NCI-H526 treated with DMSO at 0.1 percent for 48 hours (cell line): ENCODE data around the gene CMA1.

Source experiments
- DNase-seq: peaks from one replicate; lab custom pipeline; 2025; lab: John Stamatoyannopoulos, UW

The CMA1 gene

DNA sequence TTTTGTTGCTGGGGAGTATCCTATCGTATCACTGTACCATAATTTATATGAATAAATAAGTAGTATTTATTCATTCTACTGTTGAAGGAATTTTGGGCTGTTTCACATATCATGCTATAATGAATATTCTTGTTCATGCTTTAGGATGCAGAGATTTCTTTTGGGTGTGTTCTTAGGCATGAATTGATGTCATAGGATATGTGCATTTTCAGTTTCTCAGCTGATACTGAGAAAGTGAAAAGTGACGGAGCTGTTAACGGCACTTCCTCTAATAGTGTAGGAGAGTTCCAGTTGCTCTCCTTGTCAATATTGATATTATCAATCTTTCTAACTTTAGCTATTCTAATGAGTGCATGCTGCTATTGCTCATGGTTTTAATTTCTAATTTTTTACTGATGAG lies 42.3 kb downstream of the CMA1 start:
- no peak for DNase-seq

DNA sequence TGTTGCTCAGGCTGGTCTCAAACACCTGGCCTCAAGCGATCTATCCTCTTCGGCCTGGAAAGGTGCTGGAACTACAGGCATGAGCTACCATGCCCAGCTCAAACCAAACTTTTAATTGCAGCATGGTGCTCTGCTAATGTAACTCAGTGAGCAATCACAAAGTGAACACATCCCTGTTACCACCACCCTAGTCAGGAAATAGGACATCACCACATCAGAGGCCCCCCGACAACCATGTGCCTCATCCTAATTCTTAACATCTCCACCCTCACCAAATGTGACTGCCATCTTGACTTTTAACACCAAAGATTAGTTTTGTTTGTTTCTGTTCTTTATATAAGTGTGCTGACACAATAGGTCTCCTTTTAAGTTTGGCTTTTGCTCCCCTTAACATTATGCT lies 42.7 kb downstream of the CMA1 start:
- DNase-seq: no peak

DNA sequence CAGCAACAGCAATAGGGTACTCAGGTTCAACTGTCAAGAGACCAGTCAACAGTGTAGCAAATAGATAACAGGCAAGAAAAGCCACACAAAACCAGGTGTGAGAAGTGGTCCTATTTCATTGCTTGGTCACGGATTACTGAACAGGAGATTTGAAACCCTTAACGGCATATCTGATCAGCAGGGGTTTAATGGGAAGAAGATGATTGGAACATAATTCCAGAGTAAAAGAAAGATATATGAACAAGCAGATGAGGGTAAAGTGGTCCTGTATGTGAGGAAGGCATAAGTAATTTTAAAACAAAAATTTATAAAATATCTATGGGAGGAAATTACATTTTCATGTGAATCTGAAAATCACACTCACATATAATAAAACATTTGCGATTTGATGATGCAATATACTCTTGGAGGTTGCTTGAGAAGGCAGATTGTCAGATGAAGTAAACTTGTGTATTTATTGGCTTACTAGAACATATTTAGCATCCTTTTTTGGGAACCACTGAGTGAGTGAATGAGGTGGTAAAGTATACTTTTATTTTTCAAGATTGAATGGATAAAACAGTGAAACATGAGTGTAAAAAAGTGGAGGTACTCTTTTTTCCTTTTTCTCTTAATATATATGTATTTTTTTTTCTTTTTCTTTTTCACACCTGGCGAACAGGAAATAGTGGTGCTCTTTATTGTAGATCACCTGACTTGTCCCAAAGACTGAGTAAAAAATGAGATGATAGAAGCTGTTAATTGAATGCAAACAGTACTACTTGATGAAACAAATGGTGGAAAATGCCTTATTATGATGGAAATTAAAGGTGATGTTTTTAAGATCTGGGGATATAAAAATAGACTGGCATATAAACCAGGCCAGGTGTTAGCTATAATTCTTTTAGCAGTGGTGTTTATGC lies 43.9 kb downstream of the CMA1 start:
- DNase-seq: no peak

DNA sequence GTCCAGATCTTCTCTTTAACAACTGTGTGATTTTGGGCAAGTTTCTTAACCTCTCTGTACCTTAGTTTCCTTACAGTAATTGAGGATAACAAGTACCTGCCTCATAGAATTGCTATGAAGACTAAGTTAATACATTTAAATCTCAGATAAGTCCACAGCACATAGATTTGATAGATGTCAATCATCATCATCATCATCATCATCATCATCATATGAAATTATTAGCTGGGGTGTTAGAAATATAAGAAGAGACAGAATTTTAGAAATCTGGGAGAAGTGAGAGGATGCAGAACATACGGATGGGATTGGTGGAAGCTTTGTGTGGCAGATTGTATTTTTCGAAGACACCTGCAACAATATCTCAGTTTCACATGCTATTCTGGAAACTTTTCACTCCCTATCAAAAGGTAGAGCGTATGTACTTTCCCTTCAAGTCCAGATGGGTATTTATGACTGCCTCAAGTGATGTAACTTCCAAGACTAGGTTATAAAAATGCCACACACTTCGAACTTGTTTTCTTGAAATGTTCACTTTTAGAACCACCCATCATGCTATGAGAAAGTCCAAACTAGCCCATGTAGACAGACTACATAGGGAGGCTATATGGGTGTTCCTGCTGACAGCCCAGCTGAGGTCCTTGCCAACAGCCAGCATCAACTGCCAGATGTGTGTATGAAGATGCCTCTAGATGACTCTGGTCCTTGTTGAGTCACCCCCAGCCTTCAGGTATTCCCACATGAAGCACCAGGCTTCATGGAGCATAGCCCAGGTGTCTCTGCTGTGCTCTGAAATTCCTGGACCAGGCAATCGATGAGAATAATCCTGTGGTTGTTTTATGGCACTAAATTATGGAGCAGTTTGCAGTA lies 44.8 kb downstream of the CMA1 start:
- DNase-seq: no peak

DNA sequence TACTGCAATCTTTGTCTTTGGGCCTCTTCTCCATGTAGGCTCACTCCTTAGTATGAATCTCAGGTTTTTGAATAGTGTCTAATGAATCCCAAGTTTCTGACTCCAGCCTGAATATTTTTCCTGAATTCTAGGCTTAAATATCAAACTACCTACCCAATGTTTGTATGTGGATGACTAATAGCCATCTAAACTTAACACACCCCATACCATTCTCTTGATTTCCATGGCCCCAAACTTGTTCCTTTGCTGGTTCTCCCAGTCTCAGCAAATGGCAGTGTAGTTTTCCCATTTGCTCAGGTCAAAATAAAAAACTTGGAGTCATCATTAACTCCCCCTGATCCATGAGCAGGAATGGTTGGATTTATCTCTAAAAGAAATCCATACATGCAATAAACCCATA lies 46.7 kb downstream of the CMA1 start:
- no peak for DNase-seq

DNA sequence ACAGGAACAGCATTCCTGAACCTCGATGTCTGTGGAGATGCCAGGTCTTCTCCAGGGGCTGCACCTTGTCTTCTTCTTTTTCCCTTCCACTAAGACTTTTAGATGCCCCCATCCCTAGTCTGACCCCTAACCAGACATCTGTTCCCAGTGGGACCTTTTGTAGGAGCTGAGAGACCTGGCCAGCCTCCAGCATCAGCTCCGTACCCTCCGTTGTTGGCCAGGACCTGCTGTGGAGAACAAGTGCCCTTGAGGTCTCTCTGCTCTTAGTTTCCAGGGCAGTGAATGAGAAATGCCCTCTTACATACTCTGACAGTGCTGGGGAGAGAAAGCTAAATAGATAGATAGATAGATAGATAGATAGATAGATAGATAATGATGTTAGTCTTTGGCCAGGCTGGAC lies 48.7 kb downstream of the CMA1 start:
- no peak for DNase-seq

DNA sequence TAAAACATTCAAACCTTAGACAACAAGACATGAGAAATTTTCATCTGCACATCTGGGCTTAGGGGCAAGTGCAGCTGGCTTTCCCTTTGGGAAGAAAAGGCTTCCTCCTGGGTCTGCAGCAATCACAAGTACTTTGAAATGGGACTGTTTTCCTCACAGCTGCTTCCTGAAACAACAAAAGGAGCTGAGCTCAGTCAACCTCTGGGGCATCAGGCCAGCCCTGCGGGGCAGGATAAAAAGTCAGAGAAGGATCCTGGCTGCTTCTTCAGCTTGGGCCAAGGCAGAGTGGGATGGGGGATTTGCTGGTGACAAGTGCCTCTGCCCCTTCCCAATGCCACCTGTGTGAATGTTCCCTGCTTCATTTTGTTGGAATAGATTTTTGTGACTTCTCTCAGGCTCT lies 49.3 kb downstream of the CMA1 start:
- DNase-seq: no peak

DNA sequence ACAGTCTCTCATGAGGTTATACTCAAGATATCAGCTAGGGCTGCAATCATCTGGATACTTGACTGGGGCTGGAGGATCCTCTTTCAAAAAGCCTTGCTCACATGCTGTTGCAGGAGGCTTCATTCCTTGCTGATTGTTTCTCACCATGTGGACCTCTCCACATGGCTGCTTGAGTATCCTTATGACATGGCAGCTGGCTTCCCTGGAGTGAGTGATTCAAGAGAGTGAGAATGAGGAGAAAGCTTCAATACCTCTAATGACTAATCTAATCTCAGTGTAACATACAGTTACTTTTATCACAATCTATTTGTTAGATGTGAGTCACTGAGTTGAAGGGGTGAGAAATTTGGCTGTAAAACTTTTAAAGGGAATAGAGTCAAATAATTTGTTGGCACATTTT lies 51.1 kb downstream of the CMA1 start:
- DNase-seq: no peak
